H1 (cell line): Measurements from ENCODE around the gene MARCKS. TPM values are rescaled to one million over a fixed set of nuclear protein-coding genes. Genes with fewer than 3 reads are reported as not detected.
A peak's percentile ranks its signal among the peaks of the same experiment; 100 is the strongest.

Experiments used
- CTCF ChIA-PET: fragments of 300-600 bp; sonication (Branson Sonifier 250); formaldehyde crosslinking; loops from one replicate; lab custom pipeline; 2021; ENCODE audit not compliant: partially characterized antibody; lab: Charles Lee
- POLR2A ChIA-PET: fragments of 300-600 bp; sonication (Branson Sonifier 250); formaldehyde crosslinking; loops from one replicate; lab custom pipeline; 2021; ENCODE audit warnings: inconsistent platforms; ENCODE audit not compliant: partially characterized antibody; lab: Charles Lee
- DNase-seq, 2 experiments: peaks; one replicate each; pipeline versions ENCODE4 v3.0.0 to v3.0.0-alpha.2; 2010 to 2022; ENCODE audit warnings: low spot score in 2 of 2, low read depth in 1 of 2, mixed read lengths in 1 of 2
- FAIRE-seq: peaks from 2 replicates; lab custom pipeline; 2011; peaks lifted over from hg19 to GRCh38; lab: Jason Lieb, UNC
- H2AFZ ChIP-seq: 2 replicates; pipeline ENCODE4 v1.8.1; 2012; ENCODE audit warnings: low read length, inconsistent platforms
- H2AK5ac ChIP-seq: 2 replicates; pipeline ENCODE4 v1.6.1; 2013; ENCODE audit warnings: low read depth, low read length
- H2BK120ac ChIP-seq: replicated peaks from 2 replicates; pipeline ENCODE3; 2013; ENCODE audit warnings: low read depth, low read length, inconsistent platforms
- H2BK12ac ChIP-seq: 2 replicates; pipeline ENCODE4 v1.6.1; 2013; ENCODE audit warnings: low read depth, low read length
- H2BK15ac ChIP-seq: 2 replicates; pipeline ENCODE4 v1.6.1; 2013; ENCODE audit warnings: low read length
- H2BK20ac ChIP-seq: 2 replicates; pipeline ENCODE4 v1.6.1; 2013; ENCODE audit warnings: low read length
- H2BK5ac ChIP-seq: 2 replicates; pipeline ENCODE4 v1.6.1; 2013; ENCODE audit warnings: low read depth, low read length
- H3K14ac ChIP-seq: 2 replicates; pipeline ENCODE4 v1.6.1; 2013; ENCODE audit warnings: inconsistent platforms; ENCODE audit not compliant: insufficient read length
- H3K18ac ChIP-seq: 2 replicates; pipeline ENCODE4 v1.6.1; 2013; ENCODE audit warnings: low read length; ENCODE audit errors: extremely low read depth
- H3K23ac ChIP-seq: 2 replicates; pipeline ENCODE4 v1.6.1; 2013; ENCODE audit warnings: inconsistent platforms; ENCODE audit not compliant: insufficient read length
- H3K23me2 ChIP-seq: 2 replicates; pipeline ENCODE4 v1.6.1; 2013; ENCODE audit warnings: low read depth, low read length
- H3K27ac ChIP-seq: 2 replicates; pipeline ENCODE4 v1.6.1; 2011; ENCODE audit warnings: low read depth, low read length, inconsistent platforms
- H3K27me3 ChIP-seq, 4 experiments: replicated peaks in 1 of 4; 1 replicate in 1 of 4; 2 replicates in 3 of 4; pipeline versions ENCODE4 v1.6.1 to v1.8.1; 2011 to 2013; ENCODE audit warnings: low read length in 3 of 4, mild to moderate bottlenecking in 3 of 4, inconsistent platforms in 2 of 4, mixed read lengths in 2 of 4, moderate library complexity in 1 of 4; ENCODE audit not compliant: control insufficient read depth in 3 of 4, insufficient read depth in 3 of 4; ENCODE audit errors: extremely low read depth in 1 of 4
- H3K36me3 ChIP-seq, 4 experiments: 2 replicates each; pipeline versions ENCODE4 v1.6.1 to v1.8.1; 2011 to 2013; ENCODE audit warnings: mild to moderate bottlenecking in 4 of 4, low read length in 3 of 4, moderate library complexity in 2 of 4, control low read depth in 1 of 4, inconsistent platforms in 1 of 4; ENCODE audit not compliant: insufficient read depth in 4 of 4, control insufficient read depth in 2 of 4
- H3K4ac ChIP-seq: replicated peaks from 2 replicates; pipeline ENCODE3; 2013; ENCODE audit warnings: low read length, low read depth, mixed read lengths, inconsistent platforms; ENCODE audit not compliant: insufficient read length
- H3K4me1 ChIP-seq, 4 experiments: replicated peaks in 1 of 4; 1 replicate in 1 of 4; 2 replicates in 3 of 4; pipeline versions ENCODE4 v1.6.1 to v1.8.1; 2011 to 2013; ENCODE audit warnings: low read length in 3 of 4, inconsistent platforms in 2 of 4, mixed read lengths in 1 of 4; ENCODE audit not compliant: insufficient read depth in 4 of 4, control insufficient read depth in 3 of 4
- H3K4me2 ChIP-seq, 2 experiments: 2 replicates each; pipeline versions ENCODE4 v1.6.1 to v1.8.1; 2011 to 2013; ENCODE audit warnings: low read depth in 2 of 2, low read length in 2 of 2, control low read depth in 1 of 2, inconsistent platforms in 1 of 2, mild to moderate bottlenecking in 1 of 2; ENCODE audit not compliant: insufficient read depth in 1 of 2
- H3K4me3 ChIP-seq, 4 experiments: fragments of 200-600, 300-600 bp in 1 of 4; sonication (generic), shearing (Covaris generic), sonication (Bioruptor Twin) in 1 of 4; 2 replicates each; pipeline versions ENCODE4 v1.5.1 to v1.8.1; 2011 to 2016; ENCODE audit warnings: low read length in 4 of 4, low read depth in 3 of 4, control low read depth in 2 of 4, inconsistent platforms in 2 of 4, mild to moderate bottlenecking in 2 of 4, mixed read lengths in 1 of 4, moderate library complexity in 1 of 4; ENCODE audit not compliant: insufficient read depth in 2 of 4; ENCODE audit errors: extremely low read depth in 1 of 4
- H3K56ac ChIP-seq: replicated peaks from 2 replicates; pipeline ENCODE3; 2013; ENCODE audit warnings: low read depth, mild to moderate bottlenecking, mixed read lengths, low read length, inconsistent platforms; ENCODE audit not compliant: insufficient read length
- H3K79me1 ChIP-seq: 2 replicates; pipeline ENCODE4 v1.6.1; 2013; ENCODE audit warnings: low read depth, low read length, control low read depth
- H3K79me2 ChIP-seq, 2 experiments: 2 replicates each; pipeline versions ENCODE4 v1.6.1 to v1.8.1; 2012 to 2013; ENCODE audit warnings: low read length in 2 of 2, mild to moderate bottlenecking in 2 of 2, inconsistent platforms in 1 of 2; ENCODE audit not compliant: insufficient read depth in 2 of 2, control insufficient read depth in 1 of 2
- H3K9ac ChIP-seq, 4 experiments: replicated peaks in 1 of 4; 1 replicate in 1 of 4; 2 replicates in 3 of 4; pipeline versions ENCODE4 v1.6.1 to v1.8.1; 2011 to 2013; ENCODE audit warnings: low read depth in 3 of 4, low read length in 3 of 4, control low read depth in 2 of 4, mild to moderate bottlenecking in 2 of 4, moderate library complexity in 2 of 4, inconsistent platforms in 1 of 4; ENCODE audit errors: extremely low read depth in 1 of 4
- H3K9me3 ChIP-seq, 2 experiments: 2 replicates each; pipeline versions ENCODE4 v1.6.1 to v1.8.1; 2012 to 2013; ENCODE audit warnings: mild to moderate bottlenecking in 2 of 2, moderate library complexity in 2 of 2, control low read depth in 1 of 2, inconsistent platforms in 1 of 2, low read depth in 1 of 2, low read length in 1 of 2, mixed read lengths in 1 of 2; ENCODE audit not compliant: insufficient read depth in 2 of 2
- H4K20me1 ChIP-seq, 2 experiments: replicated peaks in 1 of 2; 2 replicates each; pipeline versions ENCODE3 to v1.8.1; 2011 to 2013; ENCODE audit warnings: inconsistent platforms in 2 of 2, low read length in 2 of 2, mild to moderate bottlenecking in 1 of 2; ENCODE audit not compliant: insufficient read depth in 2 of 2, control insufficient read depth in 1 of 2
- H4K5ac ChIP-seq: 2 replicates; pipeline ENCODE4 v1.6.1; 2013; ENCODE audit warnings: low read length, low read depth, mixed read lengths, inconsistent platforms; ENCODE audit not compliant: insufficient read length
- H4K8ac ChIP-seq: 2 replicates; pipeline ENCODE4 v1.8.0; 2013; ENCODE audit warnings: mild to moderate bottlenecking, moderate library complexity, low read length, inconsistent platforms; ENCODE audit not compliant: insufficient read depth; ENCODE audit errors: extremely low read depth
- H4K91ac ChIP-seq: replicated peaks from 2 replicates; pipeline ENCODE3; 2013; ENCODE audit warnings: low read length, mixed read lengths, inconsistent platforms; ENCODE audit not compliant: insufficient read length
- WGBS, 2 experiments: shearing (Covaris generic) in 1 of 2; methylation state at CpG; one replicate each; pipeline versions ENCODE4 v1.1.6 to v1.1.7; 2013 to 2015; ENCODE audit warnings: low lambda C conversion rate in 2 of 2, mixed read lengths in 2 of 2, inconsistent platforms in 1 of 2, low coverage in 1 of 2, missing lambda C conversion rate in 1 of 2; ENCODE audit not compliant: insufficient replicate concordance in 2 of 2, insufficient coverage in 1 of 2, insufficient read length in 1 of 2; ENCODE audit errors: extremely low coverage in 1 of 2, missing lambda C conversion rate in 1 of 2; 5-methylcytosine and 5-hydroxymethylcytosine counted together
- polyA plus RNA-seq, 7 experiments: library from polyadenylated mRNA; depleted of rRNA in 3 of 7; stranded (reverse) in 5 of 7; unstranded in 2 of 7; fragments of >200 nt in 5 of 7; fragments of 200-250 nt in 2 of 7; gene quantifications; 1 replicate in 5 of 7; 2 replicates in 1 of 7; 4 replicates in 1 of 7; pipeline versions ENCODE4 v1.2.1 to v1.2.3, GENCODE V29; 2011 to 2013; ENCODE audit warnings: missing spikeins in 2 of 7, mixed read lengths in 2 of 7
- total RNA-seq: library from RNA; stranded (reverse); fragmentation: NEBNext Ultra II Directional; extraction: Animal tissue kit (Norgen Biotek cat#: 25700); gene quantifications from 2 replicates; pipeline ENCODE4 v1.2.1, GENCODE V29; 2021

MARCKS gene
- total and polyA plus RNA-seq, 2 of the 8 experiments (the other 6 are each of a cell fraction or from before 2014, with no cell fraction given): 26.6 to 111 TPM

DNA sequence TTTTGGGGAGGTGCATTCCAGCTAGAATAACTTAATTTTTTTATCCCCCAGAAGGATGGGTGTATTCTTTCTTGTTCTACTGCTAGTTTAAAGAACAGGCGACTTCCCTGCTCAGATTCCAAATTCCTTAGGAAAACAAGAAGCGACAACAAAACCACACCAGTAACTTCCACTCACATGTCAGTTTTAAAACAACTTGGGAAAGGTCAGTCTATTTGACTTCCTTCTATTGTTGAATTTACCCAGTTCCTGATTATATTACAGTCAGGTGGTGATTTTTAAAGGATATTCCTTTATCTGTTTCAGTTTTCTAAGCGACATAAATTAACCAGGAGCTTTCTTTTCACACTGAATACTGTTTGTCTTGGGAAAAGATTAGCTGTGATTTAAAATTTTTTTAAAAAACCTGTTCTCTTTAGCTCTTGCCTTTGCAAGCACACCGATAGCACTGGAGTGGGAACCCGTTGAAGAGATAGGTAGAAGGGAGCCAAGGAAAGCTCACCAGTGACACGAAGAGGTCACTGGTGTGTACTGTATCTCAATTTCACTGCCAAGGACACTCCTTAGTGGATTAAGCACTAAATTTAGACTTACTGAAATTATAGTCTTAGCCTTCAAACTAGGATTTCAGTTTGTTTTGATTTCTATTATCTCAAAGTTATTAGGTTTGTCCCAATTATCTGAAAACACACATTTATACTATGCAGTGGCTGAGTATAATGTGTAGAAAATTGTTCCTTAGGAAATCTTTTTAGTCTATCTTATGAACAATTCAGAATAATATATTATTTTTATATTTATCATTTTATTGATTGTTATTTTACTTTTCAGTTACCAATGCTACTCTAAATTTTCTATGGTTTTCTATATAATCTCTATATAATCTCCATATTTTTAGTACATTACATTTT, 22.3 kb downstream of the MARCKS start:
- H4K20me1 ChIP-seq: no peaks in the 10 kb centered on the region
- 32% methylated on average over 6 of the region's 6 CpGs; no CpG with 5 or more reads in 1 of the 2 experiments for WGBS, 2 experiments
- no peak overlapping the region for H4K8ac ChIP-seq
- DNase-seq (no peak), FAIRE-seq (peak; percentile 87)
- H4K5ac ChIP-seq: no peak overlapping the region
- no peak overlapping the region for H2BK20ac ChIP-seq
- POLR2A ChIA-PET: interaction anchor here (0.6 to 1.2 kb wide), 2 partner anchors 9 to 22 kb away, joined by 3 to 4 read pairs; no protein-coding TSS in a partner anchor
- no peaks in the 10 kb centered on the region for H3K27me3 ChIP-seq
- no peak overlapping the region for H2BK15ac ChIP-seq
- no peak overlapping the region for H3K27ac ChIP-seq
- no peak overlapping the region for H3K4ac ChIP-seq
- no peak overlapping the region for H2BK12ac ChIP-seq
- no peaks in the 10 kb centered on the region for H3K36me3 ChIP-seq
- H3K9ac ChIP-seq: no peak overlapping the region
- no peak overlapping the region for H4K91ac ChIP-seq
- no peaks in the 10 kb centered on the region for H3K79me2 ChIP-seq
- H3K4me3 ChIP-seq: no peak overlapping the region
- no peak overlapping the region for H2BK120ac ChIP-seq
- H2BK5ac ChIP-seq: no peak overlapping the region
- peak overlapping the region; percentile 1; the same call in 1 of the 2 replicates for H2AFZ ChIP-seq
- H3K4me2 ChIP-seq: no peak overlapping the region
- no peak overlapping the region for H3K23ac ChIP-seq
- H3K79me1 ChIP-seq: no peaks in the 10 kb centered on the region
- H3K4me1 ChIP-seq: no peaks in the 10 kb centered on the region
- CTCF ChIA-PET: interaction anchor here (0.6 to 3.7 kb wide), 34 partner anchors 10 to 1259 kb away, joined by 3 to 27 read pairs (median 3); no protein-coding TSS in a partner anchor
- H3K56ac ChIP-seq: no peak overlapping the region
- no peaks in the 10 kb centered on the region for H3K9me3 ChIP-seq
- no peak overlapping the region for H2AK5ac ChIP-seq
- H3K18ac ChIP-seq: no peak overlapping the region
- no peak overlapping the region for H3K14ac ChIP-seq
- H3K23me2 ChIP-seq: no peaks in the 10 kb centered on the region
